Right forelimb (tissue), 1 donor: Measurements from ENCODE around the gene ARSG.
A peak's percentile ranks its signal among the peaks of the same experiment; 100 is the strongest.
"Not testable (repeated sequence)": the region's sequence is repeated elsewhere in the genome, so short reads cannot be mapped to it uniquely, and the experiment has no call there.

Experiments
- DNase-seq: peaks from one replicate; pipeline ENCODE4 v3.0.0-alpha.2; 2018

Gene ARSG

DNA sequence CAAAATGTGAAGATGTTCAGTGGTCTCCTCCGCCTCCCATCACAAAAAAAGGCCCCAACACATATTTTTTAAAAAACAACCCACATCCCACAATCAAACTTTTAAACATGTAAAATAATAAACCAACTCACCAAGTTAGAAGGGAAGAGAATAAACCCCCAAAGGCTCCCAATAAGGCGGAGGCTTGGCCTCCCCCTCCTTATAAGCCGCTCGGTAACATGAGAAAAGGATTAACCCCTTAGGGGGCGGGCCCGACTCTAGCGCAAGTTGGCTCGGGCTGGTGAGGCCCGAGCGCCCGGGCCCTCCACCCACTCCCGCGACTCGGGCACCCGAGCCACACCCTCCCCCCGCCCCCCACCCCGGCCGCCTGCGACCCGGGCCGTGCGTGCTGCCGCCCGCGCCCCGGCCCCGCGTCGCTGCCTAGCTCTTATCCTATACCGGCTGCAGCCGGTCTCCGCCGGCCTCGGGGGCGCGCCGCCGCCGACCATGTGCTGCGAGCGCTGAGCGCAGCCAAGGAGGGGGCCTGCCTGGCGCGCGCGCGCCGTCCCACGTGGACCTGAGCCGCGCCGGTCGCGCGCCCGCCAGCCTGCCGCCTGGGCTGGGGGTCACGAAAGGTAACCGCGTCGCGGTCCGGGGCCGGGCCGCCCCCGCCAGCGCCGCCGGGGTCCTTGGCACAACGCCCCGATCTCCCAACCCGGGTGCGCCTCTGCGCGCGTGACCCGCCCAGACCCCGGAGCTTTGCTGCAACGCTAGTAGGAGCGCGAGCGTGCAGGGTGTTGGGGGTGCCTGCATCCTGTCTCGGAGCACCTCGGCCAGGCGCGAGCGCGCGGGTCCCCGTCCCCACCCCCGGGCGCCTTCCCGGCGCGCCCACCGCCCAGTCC, at the start of gene ARSG, which contains the start of gene SLC16A6:
ARSG (plus strand) TSS at position 541 of the 881 bp plus-strand sequence. CDS start 15,999 bp downstream, outside the sequence.
SLC16A6 (minus strand) TSS at position 173 of the 881 bp plus-strand sequence. CDS start 12,807 bp downstream, outside the sequence.
- peak; percentile 82 for DNase-seq

DNA sequence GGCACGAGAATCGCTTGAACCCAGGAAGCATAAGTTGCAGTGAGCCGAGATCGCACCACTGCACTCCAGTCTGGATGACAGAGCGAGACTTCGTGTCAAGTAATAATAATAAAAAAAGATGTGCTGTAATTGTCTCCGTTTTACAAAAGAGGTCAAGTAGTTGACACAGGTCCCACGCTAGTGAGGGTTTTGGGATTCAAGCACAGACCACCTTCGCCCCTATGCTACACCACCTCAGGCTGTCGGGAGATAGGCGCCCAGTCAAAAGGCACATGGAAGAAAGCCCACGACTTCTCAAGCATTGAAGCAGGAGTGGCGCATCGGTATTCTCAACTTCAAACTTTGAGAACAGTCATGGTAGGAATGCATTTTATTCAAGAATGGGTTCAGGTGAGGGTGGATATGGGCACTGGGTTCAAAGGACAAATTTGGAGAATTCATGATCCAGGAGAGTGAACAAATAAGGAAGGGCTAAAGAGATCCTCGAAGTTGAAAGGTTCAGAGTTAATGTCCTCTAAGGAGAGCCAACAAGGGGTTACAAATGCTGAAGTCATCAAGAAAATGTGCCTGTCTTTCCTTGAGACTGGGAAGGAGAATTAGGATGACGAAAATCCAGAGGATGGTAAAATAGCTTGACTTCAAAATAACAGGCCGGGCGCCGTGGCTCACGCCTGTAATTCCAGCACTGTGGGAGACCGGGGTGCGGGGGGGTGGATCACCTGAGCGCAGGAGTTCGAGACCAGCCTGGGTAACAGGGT, 44.8 kb upstream of the ARSG start:
- DNase-seq, result no peak

DNA sequence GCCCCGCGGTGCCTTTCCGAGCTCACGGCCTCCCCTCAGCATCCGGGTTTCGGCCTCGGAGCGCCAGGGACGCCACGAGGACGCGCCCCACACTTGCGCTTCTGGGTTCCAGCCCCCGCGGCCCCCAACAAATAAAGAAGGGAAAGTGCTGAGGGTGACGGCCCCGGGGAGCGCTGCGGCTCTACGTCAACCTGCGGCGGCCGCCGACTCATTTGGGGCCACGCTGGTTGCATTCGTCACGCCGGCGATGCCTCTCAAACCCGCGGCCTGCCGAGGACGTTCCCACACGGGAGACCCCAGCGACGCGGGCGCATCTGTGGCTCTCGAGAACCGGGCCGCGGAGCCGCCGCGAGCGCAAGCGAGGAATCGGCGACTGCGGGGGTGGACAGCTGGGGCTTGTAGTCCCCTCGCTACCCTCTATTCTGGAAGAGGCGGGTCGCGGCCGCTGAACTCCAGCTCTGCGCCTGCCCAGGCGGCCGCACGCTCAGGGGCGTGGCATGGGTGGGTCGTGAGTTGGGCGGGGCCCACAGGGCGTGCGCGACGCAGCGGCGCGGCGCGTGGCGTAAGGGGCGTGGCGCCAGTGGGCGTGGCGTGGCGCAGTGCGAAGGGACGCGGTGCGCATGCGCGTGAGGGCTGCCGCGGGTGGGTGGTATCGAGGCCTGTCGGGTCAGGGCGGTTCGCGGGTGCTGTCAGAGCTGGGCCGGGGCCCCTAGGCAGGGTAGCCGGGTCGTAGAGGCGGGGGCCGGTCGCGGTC, 43.7 kb upstream of the ARSG start, which contains the start of gene AMZ2:
AMZ2 (plus strand) TSS at position 599 of the 754 bp plus-strand sequence. CDS start 2,145 bp downstream, outside the sequence.
- peak; percentile 99 for DNase-seq

DNA sequence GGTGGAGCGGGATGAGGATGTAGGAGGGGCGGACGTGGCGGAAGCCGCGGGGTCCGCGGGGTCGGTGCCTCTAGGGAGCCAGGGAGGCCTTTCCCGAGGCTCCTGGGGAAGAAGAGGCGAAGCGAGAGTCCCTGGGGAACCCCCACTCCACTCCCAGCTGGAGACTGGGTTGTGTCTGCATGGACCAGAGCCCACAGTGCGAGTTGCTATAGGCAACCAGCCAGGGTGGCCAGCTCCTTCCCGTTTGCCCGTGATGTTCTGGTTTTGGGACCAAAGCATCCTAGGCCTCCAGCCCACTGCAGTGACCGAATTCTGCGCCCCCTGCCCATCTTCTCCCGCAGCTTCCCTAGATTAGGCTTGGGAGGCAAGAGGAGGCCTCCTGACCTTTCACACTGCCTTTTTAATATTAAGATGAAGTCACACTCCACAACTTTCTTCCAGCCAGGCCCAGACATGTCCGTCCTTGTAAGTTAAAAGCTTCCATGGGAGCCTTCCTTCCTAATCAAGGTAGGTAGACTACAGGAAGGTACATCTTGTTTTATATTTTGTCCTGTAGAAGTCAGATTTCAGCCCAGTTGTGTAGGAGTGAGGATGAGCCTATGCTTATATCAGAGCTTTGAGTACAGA, 43.0 kb upstream of the ARSG start:
- DNase-seq, result no peak

DNA sequence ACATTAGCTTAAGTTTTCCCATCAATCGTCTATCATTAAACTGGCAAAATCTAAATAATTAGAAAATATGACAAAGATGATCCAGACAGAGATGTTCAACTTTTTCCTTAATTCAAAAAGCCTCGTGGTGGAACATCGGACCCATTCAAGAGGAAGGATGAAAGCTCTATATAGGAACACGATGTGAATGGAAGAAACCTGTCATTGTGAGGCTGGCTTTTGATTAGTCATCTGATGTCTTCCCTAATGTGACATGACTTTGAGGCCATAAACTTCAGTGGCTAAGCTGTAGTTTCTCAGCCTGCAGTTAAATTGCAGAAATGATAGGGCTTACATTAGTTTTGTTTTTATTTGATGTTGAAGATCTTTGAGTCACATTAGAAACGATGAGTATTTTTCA, 42.4 kb upstream of the ARSG start:
- DNase-seq, result no peak

DNA sequence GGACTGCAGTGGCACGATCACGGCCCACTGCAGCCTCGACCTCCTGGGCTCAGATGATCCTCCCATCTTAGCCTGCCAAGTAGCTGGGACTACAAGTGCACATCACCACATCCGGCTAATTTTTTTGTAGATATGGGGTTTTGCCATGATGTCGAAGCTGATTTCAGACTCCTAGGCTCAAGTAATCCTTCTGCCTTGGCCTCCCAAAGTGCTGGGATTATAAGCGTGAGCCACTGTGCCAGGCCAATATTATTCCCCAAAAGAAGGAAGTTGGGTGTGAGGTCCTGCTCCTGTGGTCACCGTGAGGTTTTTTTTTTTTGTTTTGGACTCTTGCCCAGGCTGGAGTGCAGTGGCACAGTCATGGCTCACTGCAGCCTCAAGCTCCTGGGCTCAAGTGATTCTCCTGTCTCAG, 41.9 kb upstream of the ARSG start:
- DNase-seq, result no peak

DNA sequence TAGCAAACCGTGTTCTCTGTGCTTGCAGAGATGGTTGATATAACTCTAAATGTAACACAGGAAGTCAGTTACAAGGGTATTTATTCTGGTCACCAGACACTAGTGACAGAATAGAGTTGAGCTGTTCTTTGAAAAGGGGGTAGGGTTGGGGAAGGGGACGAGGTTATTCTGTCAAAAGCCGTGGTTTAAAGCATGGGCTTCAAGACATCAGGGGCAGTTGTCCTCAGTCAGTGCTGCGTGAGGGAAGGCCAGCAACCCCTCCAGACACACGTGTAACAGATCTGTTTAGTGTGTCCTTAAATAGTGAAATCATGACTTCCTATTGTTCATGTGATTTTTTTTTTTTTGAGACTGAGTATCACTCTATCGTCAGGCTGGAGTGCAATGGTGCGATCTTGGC, 37.9 kb upstream of the ARSG start:
- not testable (repeated sequence) for DNase-seq

DNA sequence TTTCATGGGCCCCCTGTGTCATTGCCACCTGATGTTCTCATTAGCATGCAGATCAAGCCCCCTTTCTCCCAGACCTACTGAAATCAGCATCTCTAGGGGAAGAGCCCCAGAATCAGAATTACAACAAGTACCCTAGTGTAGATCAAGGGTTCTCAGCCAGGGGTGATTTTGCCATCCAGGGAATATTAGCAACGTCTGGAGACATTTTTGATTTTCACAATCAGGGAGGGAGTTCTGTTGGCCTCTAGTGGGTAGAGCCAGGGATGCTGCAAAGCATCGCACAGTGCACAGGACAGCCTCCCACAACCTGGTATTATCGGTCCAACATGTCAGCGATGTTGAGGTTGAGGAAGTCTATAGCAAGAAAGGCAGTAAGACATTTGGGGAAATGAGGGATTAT, 36.1 kb upstream of the ARSG start:
- DNase-seq, result no peak

DNA sequence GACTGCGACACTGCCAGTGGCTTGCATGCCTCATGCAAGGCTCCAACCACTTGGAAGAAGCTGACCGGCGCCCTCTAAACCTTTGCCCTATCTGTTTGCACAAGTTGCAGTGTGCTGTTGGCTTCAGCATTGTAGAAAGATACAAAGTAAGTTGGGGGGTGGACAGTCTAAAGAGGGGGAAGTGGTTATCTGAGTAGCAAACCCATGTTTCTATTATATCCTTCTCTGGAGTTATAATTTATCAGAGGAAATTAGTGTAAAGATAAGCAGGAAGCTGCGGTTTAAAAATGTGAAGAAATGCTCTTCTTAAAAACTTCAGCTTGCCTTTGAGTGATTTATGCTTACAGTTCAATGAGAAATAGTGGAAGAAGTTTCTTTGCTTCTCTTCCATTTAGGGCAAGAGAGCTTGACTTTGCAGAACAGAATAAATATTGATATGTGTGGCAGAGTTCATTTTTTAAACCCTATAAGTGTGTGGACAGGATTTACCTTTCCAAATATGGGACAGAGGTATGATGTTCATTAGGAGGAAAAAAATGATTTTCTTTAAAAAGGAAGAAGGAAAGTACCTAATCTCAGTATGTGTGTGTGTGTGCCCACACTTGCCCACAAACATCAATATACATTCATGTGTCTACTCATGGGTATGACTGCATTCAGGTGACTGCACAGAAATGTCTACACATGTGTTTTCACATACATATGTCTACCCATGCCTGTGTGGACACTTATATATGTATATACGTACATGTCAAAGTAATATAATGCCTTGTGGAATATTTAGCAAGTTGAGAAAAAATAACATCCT, 35.4 kb upstream of the ARSG start:
- no peak for DNase-seq

DNA sequence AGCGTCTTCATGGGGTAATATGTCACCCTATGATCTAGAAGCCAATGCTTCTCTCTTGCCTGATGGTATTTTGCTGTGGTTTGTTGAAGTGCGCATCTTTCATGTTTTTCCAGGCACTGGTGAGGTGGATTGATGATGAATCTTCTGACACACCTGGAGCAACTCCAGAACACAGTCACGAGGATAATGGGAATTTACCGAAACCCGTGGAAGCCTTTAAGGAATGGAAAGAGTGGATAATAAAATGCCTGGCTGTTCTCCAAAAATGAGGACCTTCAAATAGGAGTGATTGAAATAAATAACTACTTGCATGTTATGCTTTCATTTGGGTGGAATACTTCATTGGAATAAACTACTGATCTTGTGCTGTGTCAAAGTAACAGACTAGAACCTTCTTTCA, 34.6 kb upstream of the ARSG start:
- DNase-seq, result not testable (repeated sequence)

DNA sequence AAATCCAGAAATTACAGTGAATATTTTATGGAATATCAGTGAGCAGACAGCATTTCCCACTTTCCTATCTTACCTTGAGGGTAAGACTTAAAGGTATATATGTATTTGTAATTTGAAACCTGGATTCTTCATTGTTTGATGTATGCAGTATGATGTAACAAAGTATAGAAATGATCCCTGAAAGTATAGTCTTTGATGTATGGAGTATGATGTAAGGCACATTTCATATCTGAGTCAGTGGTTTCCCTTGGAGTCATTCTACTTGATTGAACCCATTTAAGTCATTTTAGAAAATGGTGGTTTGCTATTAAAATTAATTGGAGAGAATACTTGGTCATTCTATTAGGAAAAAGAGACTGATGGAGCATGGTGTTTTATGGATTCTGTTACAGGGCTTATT, 33.4 kb upstream of the ARSG start:
- DNase-seq, result no peak

DNA sequence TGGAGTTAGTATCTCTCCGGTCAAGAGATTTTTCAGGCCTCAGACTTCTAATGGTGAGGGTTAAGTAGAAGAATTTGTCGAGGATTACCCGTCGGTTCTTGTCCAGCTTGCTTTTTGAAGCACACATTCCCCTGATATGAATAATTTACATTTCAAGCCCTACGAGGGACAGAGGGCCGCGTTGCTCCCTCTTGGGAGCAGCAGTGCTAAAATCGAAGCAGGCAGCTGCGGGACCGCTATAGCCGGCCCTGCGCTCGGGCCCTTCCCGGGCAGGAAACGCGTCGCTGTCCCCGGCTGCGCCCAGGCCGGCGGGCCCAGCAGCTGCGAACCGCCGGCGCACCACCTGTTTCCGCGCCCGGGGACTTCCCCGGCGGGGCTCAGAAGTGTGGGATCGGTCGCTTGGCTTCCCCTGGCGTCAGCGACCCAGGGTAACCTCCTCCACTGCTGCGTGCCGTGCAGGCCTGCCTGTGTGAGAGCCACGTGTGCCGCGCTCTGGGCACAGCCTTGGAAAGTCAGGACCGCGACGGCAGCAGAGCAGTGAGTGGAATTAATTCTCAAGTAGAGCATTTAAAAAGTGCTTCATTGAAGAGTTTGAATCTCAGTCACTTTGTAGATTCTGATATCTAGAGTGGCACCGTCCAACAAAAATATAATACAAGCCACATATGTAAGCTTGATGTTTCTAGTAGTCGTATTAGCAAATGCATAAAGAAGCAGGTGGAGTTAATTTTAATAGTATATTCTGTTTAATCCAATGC, 32.2 kb upstream of the ARSG start:
- DNase-seq, result peak; percentile 60

DNA sequence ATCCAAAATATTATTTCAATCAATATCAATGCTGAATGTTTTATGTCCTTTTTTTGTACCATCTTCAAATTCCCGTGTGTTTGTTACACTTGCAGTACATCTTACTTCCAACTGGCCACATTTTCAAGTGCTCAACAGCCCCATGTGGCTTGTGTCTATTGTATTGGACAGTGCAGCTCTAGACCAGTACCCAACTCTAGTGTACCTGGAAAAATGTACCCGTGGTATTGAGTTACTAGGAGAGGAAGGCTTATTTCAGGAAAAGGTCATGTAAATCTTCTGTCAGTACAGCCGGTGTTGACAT, 31.7 kb upstream of the ARSG start:
- DNase-seq, result not testable (repeated sequence)

DNA sequence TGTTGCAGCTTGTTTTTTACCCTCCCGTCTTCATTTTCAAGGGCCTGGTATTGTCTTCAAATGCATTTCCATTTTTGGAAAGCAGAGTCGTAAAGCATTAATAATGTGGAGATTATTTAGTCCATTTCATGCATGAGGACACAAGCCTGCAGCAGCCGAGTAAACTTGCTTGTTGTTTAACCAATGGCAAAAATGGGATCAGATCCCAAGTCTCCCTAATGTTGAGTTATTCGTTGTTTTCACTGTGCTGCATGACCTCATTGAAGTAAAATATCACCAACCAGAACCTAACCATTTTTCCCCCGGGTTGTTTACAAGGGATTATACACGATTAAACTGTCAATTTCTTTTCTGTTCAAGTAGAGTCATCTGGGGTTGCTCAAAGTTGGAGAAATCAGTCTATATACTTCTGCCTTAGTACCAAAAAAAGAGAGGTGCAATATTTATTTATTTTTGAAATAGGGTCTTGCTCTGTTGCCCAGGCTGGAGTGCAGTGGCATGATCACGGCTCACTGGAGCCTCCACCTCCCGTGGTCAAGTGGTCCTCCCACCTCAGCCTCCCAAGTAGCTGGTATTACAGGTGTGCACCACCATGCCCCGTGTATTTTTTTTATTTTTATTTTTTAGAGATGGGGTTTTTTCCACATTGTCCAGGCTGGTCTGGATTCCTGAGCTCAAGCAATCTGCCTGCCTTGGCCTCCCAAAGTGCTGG, 31.1 kb upstream of the ARSG start:
- DNase-seq, result no peak

DNA sequence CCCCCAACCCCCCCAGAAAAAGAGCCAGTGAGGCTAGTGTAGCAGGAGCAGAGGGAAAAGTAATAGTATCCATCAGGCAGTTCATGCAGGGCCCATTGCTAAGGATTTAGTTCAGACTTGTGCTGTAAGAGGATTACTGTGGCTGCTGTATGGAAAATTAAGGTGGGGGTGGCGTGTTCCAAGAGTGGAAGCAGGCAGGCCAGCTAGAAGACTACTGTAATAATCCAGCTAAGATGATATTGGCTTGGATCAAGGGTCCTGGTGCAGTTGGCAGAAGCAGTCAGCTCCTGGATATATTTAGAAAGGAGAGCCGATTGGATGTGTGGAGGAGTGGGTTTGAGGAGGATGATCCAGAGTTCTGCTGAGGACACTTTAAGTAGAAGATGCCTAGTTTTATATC, 28.8 kb upstream of the ARSG start:
- DNase-seq, result not testable (repeated sequence)

DNA sequence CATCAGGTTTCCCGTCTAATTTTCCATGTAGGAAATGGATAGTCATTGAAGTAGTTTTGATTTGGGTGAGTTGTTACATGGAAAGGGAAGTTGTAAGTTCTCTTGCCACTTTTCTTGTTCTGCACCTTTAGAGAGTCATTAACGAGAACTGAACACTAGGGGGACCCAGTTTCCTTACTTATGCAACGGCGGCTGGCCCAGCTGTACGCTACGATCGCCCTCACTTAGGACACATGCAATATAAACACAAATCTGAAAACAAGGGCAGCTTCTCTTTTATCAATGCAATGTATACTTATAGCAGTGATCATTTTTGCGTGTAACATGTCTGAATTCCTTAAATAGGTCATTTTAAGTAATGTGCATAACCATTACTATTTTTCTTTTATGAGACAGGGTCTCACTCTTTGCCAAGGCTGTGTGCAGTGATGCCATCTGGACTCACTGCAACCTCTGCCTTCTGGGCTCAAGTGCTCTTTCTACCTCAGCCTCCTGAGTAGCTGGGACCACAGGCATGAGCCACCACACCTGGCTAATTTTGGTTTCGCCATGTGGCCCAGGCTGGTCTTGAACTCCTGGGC, 28.1 kb upstream of the ARSG start:
- DNase-seq, result not testable (repeated sequence)

DNA sequence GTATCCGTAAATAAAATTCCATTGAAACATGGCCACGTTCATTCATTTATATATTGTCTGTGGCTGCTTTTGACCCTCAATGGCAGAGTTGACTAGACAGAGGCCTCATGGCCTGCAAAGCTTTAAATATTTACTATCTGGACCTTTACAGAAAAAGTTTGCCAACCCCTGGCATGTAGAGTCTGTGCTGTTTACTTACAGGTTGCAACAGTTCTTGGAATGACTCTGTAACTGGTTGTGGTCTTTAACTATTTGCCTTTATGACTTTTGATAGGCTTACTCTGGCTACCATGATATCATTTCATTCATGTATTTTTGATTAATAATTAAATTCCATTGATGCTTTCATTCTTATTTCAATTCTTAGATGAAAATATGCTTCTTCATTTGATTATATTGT, 25.5 kb upstream of the ARSG start:
- DNase-seq, result not testable (repeated sequence)

DNA sequence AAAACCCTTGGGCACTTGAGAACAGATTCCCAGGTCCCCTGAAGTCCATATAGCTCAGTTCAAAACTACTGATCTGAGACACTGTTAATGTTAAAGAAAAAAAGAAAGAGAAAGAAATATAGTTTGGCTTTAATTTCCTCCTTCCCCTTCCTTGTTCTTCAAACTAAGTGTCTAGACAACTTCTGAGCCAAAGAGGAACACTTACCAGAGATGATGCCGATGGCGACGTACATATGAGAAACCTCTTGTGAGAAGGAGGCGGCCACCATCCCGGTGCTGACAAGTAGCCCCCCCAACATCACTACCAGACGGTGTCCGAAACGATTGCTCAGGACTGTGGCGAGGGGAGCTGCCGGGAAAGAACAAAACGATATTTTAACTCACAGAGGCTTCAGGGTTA, 17.6 kb upstream of the ARSG start:
- DNase-seq, result no peak

DNA sequence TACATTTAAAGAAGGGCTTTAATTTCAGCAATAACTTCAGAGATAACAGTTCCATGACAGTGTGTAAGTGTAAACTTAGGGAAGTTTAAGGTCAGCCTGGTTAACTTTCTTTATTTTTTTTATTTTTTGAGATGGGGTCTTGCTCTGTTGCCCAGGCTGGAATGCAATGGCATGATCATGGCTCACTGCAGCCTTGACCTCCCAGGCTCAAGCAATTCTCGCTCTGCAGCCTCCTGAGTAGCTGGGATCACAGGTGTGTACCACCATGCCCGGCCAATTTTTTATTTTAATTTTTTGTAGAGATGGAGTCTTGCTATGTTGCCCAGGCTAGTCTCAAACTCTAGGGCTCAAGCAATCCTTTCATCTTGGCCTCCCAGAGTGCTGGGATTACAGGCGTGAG, 15.0 kb upstream of the ARSG start:
- DNase-seq, result not testable (repeated sequence)

DNA sequence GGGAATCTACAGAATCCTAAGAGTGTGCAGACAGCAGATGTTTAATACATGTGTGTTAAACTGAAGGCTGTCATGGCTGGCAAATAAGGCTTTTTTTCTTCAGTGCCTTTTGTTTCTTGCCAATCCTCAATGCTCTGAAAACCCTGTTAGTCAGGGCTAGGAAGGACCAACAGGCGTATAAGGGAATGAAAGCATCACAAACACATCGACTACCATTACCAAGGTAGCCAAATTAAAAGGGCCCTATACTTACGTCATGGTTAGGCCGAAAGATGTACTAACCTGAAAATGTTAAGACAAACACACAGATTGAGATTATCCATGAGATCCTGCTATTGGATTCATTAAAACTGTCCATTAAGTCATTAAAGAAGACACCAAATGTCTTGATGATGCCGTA, 13.5 kb upstream of the ARSG start:
- DNase-seq, result no peak
